HG03066 (cell line): ENCODE results near the gene STAG1.
"Not testable (repeated sequence)": the region's sequence is repeated elsewhere in the genome, so short reads cannot be mapped to it uniquely, and the experiment has no call there.

Source experiments
- ATAC-seq: cut with Tn5 transposase; IDR thresholded peaks from one replicate; pipeline ENCODE4 v1.9.1; 2021; ENCODE audit warnings: low read depth; ENCODE audit not compliant: unreplicated experiment

STAG1 gene

GRCh38 chr3:136437043-136437442 is 315.1 kb downstream of the STAG1 start:
- no peak for ATAC-seq

GRCh38 chr3:136434429-136434828 is 317.7 kb downstream of the STAG1 start:
- ATAC-seq: no peak

DNA sequence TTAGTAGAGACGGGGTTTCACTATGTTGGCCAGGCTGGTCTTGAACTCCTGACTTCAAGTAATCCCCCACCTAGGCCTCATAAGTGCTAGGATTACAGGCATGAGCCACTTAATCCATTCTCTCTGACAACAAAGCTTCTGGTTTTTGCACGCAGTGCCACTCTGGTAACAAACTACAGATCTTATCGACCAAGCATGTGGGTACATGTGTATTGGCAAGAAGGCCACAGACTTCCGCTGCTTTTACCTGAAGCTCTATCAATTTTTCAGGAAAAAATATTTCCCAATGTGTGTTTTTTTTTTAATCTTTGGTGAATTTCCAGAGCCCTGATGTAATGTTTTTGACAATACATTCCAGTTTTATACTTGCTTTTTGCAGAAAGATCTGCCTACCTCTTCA is 319.5 kb downstream of the STAG1 start:
- no peak for ATAC-seq

- no peak for ATAC-seq
Measured at GRCh38 chr3:136428167-136428566, 324.0 kb downstream of the STAG1 start.

DNA sequence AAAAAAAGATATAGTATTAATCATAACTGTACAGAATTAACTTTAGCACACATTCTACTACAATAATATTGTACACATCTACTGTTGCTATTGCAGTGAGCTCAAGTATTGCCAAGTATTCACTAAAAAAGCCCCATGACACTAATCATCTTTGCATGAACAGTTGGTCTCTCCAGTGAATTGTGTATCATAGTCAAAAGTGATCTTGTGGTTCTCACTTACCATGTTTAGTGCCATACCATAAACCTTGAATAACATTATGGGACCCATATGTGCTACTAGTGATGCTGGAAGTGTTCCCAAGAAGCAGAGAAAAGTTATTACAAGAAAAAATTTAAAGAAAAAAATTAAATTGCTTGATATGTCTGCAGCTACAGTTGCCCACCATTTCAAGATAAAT is 324.9 kb downstream of the STAG1 start:
- ATAC-seq: no peak

GRCh38 chr3:136414476-136414875 is 337.7 kb downstream of the STAG1 start:
- ATAC-seq: no peak

GRCh38 chr3:136412307-136412706 is 339.9 kb downstream of the STAG1 start:
- no peak for ATAC-seq

DNA sequence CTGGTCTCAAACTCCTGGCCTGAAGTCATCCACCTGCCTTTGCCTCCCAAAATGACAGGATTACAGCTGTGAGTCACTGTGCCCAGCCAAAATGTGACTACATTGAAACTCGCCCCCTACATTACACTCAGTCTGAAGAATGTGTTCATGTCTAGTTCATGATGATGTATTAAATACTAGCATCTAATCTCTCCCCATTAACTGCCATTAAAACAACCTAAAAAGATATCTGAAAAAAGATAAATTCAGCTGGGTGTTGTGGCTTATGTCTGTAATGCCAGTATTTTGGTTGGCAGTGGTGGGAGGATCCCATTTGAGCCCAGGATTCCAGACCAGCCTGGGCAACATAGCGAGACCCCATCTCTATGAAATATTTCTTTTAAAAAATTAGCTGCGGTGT is 342.6 kb downstream of the STAG1 start:
- no peak for ATAC-seq

DNA sequence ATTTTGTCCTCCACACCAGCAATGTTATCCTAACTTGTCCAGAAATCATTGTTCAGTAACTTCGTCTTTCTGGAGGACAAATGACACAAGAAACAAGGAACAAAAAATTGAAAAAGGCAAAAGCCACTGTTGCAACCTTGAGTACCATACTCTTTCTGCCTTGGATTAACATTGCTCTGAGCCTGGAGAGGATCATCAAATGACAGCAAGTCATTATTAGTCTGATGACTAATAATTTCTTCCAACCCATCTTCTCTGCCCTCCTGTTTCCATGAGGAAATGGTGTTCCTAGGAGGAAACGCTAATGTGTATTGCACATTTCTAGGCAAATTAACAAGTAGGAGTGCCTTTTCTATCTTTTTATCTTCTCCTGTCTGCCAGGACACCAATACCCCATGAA is 348.1 kb downstream of the STAG1 start:
- ATAC-seq: no peak

DNA sequence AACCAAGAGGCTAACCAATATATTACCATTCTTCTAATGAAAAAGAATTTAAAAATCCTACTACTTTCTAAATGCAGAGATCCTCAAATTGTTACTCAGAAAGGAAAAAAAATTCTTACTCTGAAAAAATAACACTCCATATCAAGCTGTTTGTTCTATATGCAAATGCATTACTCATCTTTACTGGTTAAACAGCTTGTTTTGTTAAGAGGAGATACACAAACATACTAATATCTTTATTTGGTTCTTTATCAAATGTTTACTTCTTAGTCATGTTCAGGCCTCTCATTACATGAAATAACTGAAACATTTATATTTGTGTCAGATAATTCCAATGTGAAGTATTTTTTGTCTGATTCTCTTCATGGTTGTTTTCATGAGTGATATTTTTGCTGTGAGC is 355.3 kb downstream of the STAG1 start:
- no peak for ATAC-seq

GRCh38 chr3:136390574-136390973 is 361.6 kb downstream of the STAG1 start:
- ATAC-seq: no peak

DNA sequence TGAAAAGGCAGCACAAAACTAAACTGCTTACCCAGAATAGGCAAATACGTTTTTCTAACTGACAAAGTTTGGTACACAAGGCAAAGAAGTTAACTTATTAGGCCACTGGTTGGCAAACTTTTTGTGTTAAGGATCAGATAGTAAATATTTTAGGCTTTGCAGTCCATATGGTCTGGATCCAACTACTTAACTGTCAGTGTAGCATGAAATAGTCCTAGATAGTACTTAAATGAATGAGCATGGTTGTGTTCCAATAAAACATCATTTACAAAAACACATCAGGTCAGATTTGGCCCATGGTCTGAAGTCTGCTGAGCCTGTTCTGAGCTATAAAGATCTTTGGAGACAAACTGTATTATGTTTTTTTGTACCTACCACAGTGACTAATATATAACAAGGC is 365.1 kb downstream of the STAG1 start:
- ATAC-seq: no peak

DNA sequence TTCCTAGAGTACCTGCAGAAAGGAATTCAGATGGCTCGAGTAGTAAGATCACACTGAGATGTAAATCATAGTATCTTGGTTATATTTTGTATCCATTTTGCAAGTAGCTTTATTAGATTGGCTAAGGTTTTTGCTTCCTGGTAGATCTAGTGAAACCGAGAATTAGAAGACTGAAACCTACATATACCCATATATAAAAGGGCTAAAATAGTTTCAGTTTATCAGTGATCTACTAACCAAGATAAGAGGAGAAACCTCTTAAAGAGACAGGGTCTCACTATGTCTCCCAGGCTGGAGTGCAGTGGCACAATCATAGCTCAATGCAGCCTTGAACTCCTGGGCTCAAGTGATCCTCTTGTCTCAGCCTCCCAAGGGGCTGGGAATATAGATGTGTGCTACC is 366.7 kb downstream of the STAG1 start:
- peak; percentile 70 for ATAC-seq

DNA sequence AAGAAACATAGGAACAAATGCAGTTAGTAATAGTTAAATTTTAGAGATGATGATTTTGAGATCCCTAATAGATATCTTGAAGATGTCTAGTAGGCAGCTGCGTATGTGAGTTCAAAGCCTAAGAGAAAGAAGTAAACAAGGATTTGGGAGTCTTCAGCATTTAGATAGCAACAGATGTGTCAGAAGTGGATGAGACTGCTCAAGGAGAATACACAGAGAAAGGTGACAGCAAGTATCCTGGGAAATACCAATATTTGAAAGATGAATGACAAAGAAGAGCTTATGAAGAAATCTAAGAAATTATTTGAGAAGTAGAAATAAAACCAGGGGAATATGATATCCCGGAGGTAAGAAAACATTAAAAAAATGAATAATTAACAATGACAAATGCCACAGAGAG is 371.1 kb downstream of the STAG1 start:
- ATAC-seq: no peak

- ATAC-seq: no peak
Measured at GRCh38 chr3:136380530-136380929, 371.6 kb downstream of the STAG1 start.

GRCh38 chr3:136378011-136378410 is 374.2 kb downstream of the STAG1 start:
- no peak for ATAC-seq

GRCh38 chr3:136377508-136377907 is 374.7 kb downstream of the STAG1 start:
- no peak for ATAC-seq

- ATAC-seq: not testable (repeated sequence)
Measured at GRCh38 chr3:136375800-136376199, 376.4 kb downstream of the STAG1 start.

DNA sequence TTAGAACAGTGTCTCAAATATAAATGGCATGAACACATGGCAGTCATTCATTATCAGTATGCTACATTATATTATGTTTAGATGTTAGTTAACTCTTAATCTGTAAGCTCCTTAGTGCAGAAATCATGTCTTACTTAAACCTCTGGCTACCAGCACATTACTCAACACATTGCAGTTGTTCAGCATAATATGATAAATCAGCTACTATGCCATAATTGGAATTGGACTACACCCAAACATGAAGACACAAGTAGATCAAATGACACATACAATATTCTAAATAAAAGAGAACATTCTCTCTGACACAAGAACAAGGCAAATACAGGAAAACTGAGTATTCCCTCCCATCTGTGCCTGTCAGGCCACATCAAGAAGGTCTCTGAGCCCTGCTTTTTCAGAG is 385.9 kb downstream of the STAG1 start:
- no peak for ATAC-seq

- no peak for ATAC-seq
Measured at GRCh38 chr3:136353461-136353860, 398.7 kb downstream of the STAG1 start.

DNA sequence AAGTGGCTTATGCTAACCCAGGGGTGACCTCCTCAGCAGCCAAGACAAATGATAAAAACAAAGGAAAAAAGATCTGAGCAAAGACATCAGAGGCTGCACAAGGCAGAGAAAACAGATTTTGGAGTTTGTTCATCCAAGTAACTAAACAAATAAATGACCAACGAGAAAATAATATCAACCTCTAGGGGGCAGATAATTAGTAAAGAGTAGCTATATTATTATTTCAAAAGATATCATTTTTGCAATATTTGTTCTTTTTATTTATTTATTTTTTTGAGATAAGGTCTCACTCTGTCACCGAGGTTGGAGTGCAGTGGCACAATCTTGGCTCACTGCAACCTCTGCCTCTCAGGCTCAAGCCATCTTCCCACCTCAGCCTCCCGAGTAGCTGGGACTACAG is 400.3 kb downstream of the STAG1 start:
- no peak for ATAC-seq

DNA sequence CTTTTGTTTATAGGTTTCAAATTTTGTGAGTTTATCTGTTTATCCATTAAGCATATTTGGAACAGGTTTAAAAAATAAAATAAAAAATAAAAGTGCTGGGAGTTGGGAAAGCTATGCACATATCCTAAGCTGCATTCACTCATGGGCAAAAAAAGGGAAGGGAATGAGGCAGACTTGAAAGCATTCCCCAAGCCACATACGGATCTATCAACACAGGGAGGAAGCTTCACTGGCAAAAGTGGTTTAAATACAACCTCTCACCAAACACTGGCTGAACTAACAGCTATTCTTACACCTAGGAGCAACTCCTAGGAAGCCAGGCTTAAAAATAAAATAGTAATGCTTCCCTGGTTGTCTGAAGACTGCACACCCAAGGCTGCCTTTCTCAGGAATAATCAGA is 400.8 kb downstream of the STAG1 start:
- ATAC-seq: no peak

DNA sequence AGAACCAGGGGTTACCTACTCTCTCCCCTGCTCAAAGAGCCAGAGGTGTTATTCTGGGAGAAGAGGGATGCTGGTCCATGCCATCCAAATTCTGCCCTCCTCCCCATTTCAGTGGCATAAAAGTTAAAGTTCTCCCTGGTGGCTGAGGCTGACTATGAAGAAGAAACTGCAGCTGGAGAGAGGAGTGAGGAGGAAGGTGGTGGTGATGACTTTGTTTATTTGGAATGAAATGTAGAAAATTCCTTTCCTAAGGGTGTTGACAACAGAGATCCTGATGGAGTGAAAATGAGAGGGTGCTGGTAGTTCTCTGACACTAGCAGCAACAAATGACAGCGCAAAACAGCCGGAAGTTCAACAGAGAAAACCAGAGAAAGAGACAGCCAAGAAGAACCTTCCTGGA is 401.6 kb downstream of the STAG1 start:
- no peak for ATAC-seq

DNA sequence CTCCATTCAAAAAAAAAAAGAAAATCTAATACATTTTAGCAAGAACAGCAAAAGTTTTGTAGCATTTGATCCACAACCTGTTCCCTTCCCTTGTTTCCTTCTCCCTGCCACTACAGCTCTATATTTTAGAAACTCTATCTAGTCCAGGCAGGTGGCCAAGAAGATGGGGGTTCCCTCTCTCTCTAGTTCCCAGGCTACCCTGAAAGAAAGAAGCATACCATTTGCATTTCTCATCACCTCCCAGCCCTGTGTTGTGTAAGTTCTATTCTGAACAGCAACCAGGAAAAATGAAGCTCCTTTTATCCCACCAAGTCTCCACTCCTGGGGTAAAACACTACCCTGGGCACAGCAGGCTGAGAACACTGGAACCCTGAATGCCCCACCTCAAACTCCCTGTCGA is 402.0 kb downstream of the STAG1 start:
- ATAC-seq: no peak
